GM23338 (cell line): ENCODE data around the gene RNF223.

Experiments used
- EZH2 ChIP-seq: fragments of 200-600 bp; sonication (generic); IDR thresholded peaks from one replicate; pipeline ENCODE4 v1.8.0; 2017; ENCODE audit warnings: antibody characterized with exemption, mild to moderate bottlenecking, low read depth; ENCODE audit not compliant: unreplicated experiment
- JUNB ChIP-seq: IDR thresholded peaks from one replicate; pipeline ENCODE4 v1.6.1; 2016; ENCODE audit warnings: antibody characterized with exemption; ENCODE audit not compliant: unreplicated experiment
- ZNF331 ChIP-seq: fragments of 250-450 bp; sonication (Bioruptor Pico); IDR thresholded peaks from 2 replicates; pipeline ENCODE4 v1.5.0; 2020; ENCODE audit warnings: low read depth, mild to moderate bottlenecking, moderate library complexity
- TF ChIP-seq, protein P1 (sequence below), 2 experiments: fragments of 200-600 bp in 1 of 2; sonication (generic) in 1 of 2; conservative IDR thresholded peaks; 2 replicates each; pipeline versions ENCODE4 v1.5.1 to v1.6.1; 2016 to 2017; ENCODE audit warnings: antibody characterized with exemption in 2 of 2, low read depth in 2 of 2, mild to moderate bottlenecking in 2 of 2, moderate library complexity in 1 of 2

DNA sequence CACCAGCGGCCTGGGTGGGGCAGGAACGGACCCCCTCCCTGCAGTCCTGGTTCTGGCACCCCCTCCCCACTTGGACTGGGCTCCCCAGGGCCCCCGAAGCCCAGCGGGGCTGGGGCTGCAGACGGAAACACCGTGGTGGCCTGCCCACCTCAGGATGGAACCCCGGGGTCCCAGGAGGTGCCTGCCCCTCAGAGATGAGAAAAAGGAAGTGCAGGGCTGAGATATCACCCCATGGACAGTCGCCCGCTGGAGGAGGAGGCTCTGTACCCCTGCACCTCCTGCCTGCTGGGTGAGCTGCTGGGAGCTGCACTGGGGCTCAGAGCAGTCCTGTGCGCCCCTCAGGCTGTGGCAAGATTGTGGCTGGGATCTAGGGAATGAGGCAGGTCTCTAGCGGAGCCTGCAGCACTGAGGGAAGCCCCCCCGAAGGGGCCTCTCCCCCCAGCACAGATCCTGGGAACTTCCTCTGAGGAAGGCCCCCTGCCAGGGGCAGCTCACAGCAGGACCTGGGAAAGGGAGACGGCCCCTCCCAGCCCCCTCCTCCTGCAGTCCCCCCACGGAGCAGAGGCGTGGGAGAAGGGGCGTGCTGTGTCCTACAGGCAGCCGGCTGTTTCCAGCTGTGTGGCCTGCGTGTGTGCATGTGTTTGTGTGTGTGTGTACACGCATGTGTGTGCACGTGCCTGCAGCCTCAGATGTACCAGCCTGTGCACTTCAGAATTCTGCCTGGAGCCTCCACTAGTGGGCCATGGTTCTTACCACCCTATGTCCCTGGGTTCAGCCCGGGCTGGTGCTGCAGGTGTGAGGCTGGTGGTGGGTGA, 47.3 kb downstream of the RNF223 start:
- TF ChIP-seq ZNF331 (CRISPR knock-in tag) (no peak), JUNB (no peak), EZH2 (no peak)
- TF ChIP-seq, protein P1, sequence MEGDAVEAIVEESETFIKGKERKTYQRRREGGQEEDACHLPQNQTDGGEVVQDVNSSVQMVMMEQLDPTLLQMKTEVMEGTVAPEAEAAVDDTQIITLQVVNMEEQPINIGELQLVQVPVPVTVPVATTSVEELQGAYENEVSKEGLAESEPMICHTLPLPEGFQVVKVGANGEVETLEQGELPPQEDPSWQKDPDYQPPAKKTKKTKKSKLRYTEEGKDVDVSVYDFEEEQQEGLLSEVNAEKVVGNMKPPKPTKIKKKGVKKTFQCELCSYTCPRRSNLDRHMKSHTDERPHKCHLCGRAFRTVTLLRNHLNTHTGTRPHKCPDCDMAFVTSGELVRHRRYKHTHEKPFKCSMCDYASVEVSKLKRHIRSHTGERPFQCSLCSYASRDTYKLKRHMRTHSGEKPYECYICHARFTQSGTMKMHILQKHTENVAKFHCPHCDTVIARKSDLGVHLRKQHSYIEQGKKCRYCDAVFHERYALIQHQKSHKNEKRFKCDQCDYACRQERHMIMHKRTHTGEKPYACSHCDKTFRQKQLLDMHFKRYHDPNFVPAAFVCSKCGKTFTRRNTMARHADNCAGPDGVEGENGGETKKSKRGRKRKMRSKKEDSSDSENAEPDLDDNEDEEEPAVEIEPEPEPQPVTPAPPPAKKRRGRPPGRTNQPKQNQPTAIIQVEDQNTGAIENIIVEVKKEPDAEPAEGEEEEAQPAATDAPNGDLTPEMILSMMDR (conservative IDR thresholded peaks at IDR 0.05; ENCODE audit: low read depth in 2 of 2), result no peak
